HG03439 (cell line): ENCODE results near the gene CBFA2T3.
"Not testable (repeated sequence)": the region's sequence is repeated elsewhere in the genome, so short reads cannot be mapped to it uniquely, and the experiment has no call there.

ENCODE experiments used
- ATAC-seq: cut with Tn5 transposase; IDR thresholded peaks from one replicate; pipeline ENCODE4 v1.9.1; 2021; ENCODE audit warnings: mild to moderate bottlenecking, moderate library complexity; ENCODE audit not compliant: unreplicated experiment

The CBFA2T3 gene

DNA sequence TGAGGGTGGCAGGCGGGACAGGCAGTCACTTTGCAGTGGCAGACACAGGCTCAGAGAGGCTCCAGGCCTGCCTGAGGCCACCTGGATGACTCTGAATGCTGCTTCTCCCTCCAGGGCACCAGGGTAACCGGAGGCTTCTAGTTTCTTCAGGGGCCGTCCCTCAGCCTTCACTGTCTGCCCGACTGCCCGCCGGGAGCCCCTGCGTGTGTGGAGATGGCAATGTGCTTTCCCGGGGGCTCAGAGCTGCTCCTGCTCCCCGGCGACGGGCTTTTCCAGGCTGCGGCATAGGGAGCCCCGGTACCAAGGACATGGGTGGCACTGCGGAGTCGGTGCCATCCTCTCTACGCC lies 51.5 kb downstream of the CBFA2T3 start:
- ATAC-seq: no peak

DNA sequence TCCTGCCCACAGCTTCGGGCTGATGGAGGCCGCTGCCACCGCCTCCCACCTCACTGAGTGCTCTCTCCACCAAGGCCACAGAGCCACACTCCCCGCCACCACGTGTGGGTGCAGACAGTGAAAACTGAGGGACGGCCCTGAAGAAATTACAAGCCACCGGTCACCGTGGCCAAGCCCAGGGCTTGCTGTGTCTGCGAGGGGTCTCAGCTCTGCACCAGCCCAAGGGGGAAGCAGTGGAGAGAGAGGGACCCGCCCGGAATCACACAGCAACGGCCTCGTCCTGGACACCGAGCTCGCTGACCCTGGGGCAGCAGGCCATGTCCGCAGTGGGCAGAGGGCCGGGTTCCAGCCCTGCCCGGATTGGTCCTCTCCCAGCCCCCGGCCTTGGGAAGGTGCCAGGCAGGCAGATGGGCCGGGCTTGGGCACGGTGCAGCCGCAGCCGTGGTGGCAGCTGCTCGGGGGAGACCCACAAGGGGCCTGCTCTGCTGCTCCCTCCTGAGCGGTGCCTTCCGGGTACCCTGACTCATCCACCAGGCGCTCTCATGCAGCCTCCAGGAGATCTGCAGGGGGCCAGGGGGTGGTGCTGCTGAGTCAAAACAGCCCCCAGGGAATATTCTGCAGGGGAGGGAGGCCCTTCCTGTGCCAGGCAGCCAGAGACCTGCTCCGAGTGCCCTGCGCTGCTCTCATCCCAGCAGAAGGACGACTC lies 52.0 kb downstream of the CBFA2T3 start:
- no peak for ATAC-seq

DNA sequence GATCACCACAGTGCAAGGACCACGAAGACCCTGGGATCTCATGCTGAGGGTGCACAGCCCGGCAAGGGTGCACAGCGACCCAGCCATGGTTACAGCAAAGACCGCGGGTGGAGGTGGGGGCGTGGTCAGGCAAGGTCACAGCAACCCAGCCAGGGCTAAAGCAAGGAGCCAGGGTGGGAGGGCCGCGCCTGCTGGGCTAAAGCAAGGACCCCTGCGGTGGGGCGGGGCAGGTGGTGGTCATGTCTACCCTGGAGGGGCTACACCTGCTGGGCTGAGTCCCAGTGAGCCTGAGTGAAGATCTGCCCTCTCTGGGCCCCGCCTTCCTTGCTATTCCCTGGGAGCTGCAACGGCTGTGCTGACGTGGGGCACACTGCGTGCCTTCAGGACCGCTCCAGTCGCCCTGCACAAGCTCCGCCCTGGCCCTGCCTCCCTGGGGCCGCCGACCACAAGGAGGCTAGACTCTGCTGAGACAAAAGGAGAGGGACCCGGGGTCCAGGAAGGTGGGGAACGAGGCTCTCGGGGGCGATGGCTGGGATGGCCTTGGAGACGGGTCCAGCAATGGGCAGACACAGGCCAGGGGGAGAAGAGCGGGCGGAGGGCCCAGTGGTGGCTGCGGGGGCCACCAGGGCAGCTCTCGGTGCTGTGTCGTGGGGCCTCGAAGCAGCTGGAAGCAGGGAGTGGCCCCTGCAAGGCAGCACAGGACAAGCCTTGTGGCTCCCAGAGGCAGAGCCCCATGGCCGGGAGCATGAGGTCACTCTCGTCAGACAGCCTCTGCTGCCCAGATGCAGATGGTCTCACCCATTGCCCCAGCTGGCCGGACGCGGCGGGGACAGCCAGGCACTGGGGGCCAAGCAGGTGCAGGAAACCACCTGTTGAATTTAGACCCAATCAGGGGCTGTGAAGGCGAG lies 52.8 kb downstream of the CBFA2T3 start:
- ATAC-seq: no peak

DNA sequence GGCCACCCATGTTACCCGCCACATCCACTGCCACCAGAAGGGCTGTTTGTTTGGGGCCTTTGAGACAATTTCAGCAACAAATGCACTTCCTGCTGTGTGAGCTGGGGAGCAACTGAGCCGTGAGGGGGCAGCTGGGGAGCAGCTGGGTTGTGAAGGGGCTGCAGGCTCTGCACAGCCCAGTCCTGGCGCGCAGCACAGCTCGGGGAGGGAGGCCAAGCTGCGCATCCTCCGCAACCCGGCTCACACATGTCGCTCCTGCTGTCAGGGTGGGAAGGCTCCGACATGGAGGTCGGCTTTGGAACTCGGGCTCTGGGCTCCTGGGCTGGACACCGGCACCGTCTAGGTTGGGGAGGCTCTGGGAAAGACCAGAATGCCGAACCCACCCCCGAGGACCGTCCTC lies 53.6 kb downstream of the CBFA2T3 start:
- no peak for ATAC-seq

DNA sequence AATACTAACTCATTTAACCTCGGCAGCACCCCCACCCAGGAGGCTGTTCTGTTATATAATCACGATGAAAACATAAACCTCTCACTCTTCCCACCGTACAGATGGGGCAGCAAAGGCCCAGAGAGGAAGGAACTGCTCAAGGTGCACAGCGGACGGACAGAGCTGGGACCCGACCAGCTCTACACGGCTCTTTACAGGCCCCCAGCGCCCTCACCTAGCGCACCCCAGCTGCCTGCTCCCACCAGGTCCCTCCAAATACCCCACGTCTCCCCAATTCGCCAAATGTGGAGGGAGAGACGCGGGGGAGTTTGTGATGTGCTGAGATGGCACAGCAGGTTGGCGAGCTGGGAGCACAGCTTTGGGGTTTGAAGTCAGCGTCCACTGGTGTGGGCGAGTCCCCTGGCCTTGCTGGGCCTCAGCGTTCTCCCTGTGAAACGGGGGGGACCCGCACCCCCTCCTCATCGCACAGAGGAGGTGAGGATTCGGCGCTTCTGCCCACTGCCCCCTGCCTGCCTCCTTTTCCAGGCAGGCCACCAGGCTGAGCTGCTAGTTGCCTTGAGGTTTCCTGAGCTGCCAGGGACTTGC lies 54.1 kb downstream of the CBFA2T3 start:
- no peak for ATAC-seq

DNA sequence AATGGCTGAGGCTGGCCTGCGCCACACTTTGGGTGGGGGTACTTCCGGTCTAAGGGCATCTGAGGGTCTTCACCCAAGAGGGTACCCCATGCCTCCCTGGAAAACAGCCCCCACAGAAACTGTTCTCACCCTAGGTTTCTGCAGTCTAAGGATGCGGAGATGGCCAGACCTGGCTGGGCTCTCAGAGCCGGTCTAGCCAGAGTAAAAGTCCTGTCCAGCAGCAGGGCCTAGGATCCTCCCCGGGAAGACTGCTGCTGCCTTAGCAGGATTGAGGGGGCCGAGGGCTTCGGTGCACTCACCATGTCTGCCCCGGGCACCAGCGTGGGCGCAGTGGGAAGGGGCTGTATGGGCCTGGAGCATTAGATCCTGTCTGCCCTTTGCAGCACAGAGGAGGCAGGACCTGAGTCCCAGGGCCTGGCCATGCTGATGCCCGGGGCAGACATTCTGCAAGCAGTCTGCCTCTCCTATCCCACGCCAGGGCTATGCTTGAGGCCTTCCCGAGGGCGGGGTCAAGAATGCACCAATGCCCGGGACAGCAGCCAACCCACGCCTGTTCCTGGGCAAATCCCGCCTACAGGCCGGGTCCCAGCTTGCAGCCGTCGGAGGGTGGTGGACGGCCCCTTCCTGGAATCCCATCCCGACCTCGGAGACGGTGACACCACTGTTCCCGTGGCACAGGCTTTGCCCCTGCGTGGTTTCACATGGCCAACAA lies 54.7 kb downstream of the CBFA2T3 start:
- no peak for ATAC-seq

DNA sequence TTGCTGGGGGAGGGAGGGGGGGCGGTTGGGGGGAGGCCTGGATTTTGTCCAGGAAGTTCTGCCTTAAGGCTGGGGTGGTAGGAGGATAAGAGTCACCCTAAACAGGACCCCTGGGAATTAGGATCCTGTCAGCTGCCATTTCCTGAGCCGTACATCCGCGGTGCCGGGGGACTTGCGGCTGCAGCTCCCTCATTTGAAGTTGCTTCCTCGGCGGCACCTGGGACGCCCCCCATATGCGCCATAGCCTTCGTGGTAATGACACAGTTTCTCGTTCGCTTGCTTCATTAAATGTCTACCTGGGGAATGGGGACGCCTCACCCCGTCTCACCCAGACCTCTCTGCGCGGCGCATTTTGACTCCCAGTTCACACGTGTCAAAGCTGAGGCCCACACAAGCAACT lies 55.4 kb downstream of the CBFA2T3 start:
- no peak for ATAC-seq

DNA sequence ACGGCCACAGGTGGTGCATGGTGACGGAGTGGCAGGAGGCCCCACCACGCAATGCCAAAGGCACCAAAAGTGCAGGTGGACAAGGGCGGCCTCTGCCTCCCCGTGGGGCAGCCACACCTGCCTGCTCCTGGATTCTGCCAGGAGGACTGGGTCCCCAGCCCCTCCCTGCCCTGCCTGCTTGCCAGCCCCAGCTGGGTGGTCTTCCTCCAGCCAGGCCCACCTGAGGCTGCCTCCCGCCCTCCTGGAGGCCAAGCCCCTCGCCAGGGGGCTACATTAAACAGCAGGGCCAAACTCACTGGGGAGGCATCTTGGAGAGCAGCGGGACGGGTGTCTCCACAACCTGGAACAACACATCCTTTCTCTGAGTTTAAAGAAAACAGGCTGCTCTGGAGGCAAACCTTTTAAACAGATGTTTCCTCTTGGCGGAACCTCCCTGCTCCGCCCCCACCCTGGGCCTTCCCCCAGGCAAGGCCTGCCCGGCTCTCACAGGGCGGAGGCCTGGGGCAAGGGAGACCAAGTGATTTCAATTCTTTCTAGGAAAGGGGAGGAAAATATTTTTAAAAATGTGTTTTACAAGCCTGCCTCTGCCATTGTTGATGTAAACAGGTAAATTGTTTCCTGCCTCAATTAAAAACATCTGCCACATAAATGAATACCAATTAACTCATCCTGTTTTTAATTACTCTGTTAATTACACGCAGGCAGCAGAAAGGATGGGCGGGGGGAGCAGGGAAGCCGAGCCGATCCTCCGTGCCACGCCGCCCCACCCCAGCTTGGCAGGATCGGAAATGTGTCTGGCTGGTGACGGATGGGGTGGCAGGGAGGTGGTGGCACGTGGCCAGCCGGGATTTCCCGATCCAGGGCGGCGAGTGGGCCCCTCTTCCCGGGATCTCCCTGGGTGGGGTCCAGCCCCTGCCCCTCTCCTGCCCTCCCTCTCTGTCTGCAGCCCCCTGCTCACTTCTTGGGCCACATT lies 56.1 kb downstream of the CBFA2T3 start:
- ATAC-seq: no peak

DNA sequence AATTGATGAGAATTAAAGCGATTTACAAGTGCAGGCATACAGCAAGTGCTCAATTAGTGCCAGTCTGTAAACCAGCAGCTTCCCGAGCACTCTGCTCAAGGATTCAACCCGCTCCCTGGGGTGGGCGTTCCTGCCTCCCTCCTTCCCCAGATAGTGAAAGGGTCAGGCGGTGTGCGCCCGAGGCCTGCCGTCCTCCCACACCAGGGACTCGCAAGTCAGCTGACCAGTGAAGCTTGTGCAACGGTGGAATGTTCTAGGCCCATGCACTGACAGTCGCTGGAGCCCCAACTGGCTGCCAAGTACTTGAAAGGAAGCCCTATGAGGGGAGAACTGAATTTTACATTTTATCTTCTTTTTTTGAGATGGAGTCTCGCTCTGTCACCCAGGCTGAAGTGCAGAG lies 57.1 kb downstream of the CBFA2T3 start:
- ATAC-seq: no peak

DNA sequence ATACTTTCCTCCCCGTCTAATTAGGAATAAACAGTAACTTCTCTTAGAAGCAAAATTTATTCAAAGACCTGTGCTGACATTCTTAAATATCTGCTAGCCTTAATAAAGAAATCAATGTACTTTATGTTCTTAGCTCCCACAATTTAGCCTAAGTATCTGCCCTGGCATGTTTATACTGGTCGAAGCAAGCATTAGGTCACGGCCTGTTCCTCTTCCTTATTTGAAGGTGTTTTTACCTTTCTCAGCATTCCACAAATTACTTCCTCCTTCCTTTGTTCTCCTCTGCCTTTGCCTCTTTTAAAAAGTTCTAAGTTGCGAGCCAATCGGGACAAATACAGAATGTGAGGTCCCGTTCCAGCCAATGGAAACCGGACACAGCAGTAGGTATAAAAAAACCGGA lies 58.1 kb downstream of the CBFA2T3 start:
- not testable (repeated sequence) for ATAC-seq

DNA sequence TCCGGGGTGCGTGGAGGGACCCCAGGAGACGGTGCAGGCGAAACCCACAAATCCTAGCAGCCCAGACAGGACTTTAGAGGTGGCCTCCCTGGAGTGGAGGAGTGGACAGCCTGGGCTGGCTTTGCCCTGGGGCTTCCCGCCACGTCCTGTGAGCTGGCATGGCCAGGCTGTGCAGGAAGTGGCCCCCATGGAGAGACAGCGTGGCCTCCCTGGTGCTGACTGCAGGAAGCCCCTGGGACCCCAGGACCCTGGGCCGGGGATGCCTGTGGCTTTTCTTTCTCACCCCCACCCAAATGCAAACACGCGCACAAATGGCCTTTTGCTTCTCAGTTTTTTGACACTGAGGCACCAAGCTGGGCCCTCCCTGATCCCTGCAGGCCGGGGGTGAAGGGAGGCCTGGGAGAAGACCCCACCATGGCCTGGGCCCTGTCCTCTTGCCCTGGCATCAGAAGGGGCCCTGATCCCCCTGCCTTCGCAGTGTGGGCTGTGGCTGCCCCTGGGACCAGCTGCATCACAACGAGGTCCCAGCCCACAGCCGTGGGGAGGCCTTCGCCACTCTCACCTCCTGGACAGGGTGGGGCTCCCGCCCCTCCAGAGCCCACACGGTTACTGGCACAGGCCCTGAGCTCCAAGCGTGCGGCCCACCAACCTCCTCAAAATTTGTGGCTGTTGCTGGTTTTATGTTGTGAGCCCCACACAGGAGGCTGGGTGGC lies 58.9 kb downstream of the CBFA2T3 start:
- no peak for ATAC-seq

DNA sequence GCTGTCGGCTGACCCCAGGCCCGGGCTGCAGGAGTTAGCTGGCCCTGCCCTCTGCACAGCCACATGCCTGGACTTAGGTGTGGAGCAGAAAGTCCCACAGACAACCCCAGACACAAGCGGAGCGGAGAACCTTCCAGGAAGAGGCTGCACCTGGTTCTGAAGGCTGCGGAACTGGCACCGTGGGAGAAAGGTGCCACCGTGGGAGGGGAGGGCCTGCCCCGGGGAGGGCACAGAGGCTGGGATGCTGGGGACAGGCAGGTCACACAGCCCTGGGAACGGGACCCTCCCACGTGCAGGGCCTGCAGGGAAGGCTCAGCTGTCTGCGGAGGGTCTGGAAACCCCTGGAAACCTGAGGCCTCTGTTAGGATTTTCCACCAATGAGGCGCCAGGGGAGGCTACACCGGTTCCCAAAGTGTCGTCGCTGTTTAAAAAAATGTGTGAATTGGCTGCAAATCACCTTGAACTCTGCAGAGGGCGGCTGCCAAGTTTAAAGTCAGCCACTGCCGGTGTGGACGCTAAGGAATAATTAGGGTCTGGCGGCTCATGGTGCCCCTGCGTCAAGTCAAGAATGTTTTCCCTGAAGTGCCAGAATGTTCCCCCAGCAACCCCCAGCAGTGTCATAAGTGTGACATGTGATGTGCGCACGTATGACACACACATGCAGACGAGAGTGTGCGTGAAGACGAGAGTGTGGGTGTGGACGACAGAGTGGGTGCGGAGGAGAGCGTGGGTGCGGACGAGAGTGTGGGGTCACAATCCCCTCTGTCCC lies 59.7 kb downstream of the CBFA2T3 start:
- ATAC-seq: no peak

DNA sequence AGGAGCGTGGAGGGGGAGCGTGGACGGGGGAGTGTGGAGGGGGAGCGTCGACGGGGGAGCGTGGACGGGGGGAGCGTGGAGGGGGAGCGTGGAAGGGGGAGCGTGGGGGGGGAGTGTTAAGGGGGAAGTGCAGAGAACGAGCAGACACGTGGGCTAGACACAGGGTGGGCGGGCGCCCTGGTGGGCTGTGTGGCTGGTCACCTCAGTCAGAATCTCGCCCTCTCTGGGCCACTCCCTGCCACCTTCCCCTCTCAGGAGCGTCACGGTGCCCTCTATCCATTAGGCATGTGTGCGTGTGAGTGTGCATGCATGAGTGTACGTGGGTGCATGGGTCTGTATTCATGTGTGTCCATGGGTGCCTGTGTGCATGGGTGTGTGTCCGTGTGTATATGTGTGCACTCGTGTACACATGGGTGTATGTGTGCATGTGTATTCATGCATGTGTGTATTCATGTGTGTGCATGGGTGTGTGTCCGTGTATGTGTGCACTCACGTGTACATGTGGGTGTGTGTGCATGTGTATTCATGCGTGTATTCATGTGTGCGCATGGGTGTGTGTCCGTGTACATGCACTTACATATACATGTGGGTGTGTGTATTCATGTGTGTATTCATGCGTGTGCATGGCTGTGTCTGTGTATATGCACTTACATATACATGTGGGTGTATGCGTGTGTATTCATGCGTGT lies 61.2 kb downstream of the CBFA2T3 start:
- no peak for ATAC-seq

DNA sequence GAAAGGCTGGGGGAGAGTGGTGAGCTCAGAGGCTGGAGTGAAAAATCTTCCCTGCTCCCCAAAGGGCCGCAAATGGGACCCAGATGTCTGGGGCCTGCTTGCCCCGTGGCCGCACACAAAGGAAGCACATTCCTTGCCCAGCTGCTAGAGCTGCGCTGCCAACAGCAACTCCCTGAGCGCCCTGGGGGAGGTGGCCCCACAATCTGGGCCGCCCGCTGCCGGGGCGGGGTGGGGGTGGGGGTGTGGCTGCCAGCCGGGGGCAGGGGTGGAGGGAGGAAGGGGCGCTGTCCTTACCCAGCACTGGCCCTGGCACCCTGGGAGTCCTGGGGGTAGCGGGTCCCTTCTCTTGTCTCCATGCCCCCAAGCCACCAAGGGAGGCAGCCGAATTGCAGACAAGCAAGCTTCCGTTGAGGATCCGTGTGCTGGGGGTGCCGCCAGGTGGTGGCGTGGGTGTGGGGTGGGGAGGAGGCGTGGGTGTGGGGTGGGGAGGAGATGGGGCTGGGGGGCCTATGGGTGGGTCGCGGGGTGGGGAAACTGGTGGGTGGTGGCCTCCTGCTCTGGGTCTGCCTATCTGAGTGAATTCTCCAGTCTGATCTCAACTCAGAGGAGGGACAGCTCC lies 62.1 kb downstream of the CBFA2T3 start:
- no peak for ATAC-seq

DNA sequence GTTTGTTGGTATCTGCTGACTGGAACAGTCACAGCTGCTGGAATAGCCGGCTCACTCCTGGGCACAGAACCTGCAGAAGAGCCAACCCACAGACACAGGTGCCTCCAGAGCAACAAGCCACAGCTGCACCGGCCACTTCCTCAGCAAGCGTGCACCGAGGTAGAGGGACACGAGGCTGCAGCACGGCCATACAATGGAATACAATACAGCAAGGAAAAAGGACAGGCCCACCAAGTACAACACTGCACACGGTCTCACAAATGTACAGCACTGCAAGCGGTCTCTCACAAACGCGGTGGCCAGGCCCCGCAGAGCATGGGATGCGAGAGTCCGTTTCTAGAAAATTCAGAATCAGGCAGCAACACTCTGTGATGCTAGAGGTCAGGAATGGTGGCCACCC lies 63.1 kb downstream of the CBFA2T3 start:
- ATAC-seq: no peak

DNA sequence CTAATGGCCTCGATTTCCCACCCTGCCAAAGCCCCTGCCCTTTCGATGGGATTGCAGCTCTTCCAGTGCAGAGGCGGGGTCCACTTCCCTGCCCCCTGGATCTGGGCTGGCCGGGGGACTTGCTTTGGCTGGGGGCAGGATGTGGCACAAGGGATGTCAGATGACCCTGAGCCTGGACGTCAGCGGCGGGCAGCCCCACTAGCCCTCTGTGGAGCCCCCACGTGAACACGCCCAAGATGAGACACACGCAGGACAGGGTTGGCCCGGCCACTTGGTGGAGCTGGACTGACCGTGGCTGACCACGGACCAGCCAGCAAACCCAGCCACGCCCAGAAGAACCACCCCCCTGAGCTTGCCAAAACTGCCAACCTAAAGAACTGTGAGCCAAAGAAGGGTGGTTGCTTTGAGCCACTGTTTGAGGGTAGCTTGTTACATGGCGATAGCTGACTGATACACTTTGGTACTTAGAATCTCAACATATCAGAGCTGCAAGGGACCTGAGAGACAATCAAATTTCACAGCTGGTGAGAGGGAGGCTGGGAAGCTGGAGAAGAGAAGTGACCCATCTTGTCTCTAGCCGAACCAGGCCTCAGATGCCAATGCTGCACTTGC lies 63.9 kb downstream of the CBFA2T3 start:
- ATAC-seq: no peak

DNA sequence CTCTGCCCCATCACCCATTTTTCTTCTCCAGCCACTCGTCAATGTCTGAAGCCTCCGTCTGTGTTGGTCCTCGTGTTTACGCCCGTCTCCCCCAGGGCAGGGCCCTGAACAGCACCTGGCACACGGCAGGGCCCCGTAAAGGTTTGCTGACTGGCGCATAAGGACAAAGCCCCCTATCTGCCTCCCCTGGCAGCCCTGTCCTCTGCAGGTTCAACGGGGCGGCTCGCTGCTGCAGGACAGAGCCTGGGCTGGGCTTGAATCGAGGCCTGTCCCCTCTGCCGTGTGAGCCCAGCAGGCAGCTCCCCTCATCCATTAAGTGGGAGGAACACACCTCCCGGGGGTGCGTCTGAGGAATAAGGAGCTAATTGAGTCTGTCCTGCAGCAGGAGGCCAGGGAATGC lies 64.5 kb downstream of the CBFA2T3 start:
- ATAC-seq: no peak

DNA sequence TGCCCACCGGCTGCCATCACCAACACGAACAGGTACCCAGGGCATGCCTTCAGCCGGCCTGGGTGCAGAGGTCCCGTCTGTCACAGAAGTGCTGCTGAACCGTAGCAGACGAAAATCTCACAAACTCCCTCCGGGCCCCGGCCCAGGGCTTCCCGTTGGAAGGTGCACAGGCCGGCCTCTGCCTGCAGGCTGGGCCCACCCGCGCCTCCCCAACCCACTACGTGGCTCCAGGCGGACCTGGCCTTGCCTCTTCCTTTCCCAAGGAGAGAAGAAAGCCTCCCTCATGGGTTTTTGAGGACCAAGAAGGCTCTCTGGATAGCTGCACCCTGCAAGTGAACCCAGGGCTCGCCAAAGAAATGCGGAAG lies 65.1 kb downstream of the CBFA2T3 start:
- no peak for ATAC-seq
